Measurements from ENCODE around the gene GREB1L.
"Not testable (repeated sequence)": the region's sequence is repeated elsewhere in the genome, so short reads cannot be mapped to it uniquely, and the experiment has no call there.

The GREB1L gene

GRCh38 chr18:21362831-21363230, 120.8 kb downstream of the GREB1L start:
- no peak for TF ChIP-seq CTCF (IDR thresholded peaks at IDR 0.05; ENCODE audit: unreplicated experiment in 3 of 3)
- Mint-ChIP-seq H3K27ac (no peak overlapping the region), H3K36me3 (ENCODE audit: low read depth) (no peaks in the 10 kb centered on the region), H3K4me3 (no peak overlapping the region), H3K9me3 (no peaks in the 10 kb centered on the region), H3K27me3 (ENCODE audit: low read depth) (no peaks in the 10 kb centered on the region), H3K4me1 (peaks cover 15% of the 10 kb centered on the region)

GRCh38 chr18:21363348-21363747, 121.3 kb downstream of the GREB1L start:
- H3K4me1 Mint-ChIP-seq = peaks cover 15% of the 10 kb centered on the region
- H3K27ac Mint-ChIP-seq = no peak overlapping the region
- no peak for TF ChIP-seq CTCF (IDR thresholded peaks at IDR 0.05; ENCODE audit: unreplicated experiment in 3 of 3)
- H3K36me3 Mint-ChIP-seq (ENCODE audit: low read depth) = no peaks in the 10 kb centered on the region
- H3K9me3 Mint-ChIP-seq = no peaks in the 10 kb centered on the region
- H3K27me3 Mint-ChIP-seq (ENCODE audit: low read depth) = no peaks in the 10 kb centered on the region
- H3K4me3 Mint-ChIP-seq = no peak overlapping the region

- TF ChIP-seq CTCF (IDR thresholded peaks at IDR 0.05; ENCODE audit: unreplicated experiment in 3 of 3) = no peak
- Mint-ChIP-seq H3K27ac (no peak overlapping the region), H3K27me3 (ENCODE audit: low read depth) (no peaks in the 10 kb centered on the region), H3K9me3 (no peaks in the 10 kb centered on the region), H3K36me3 (ENCODE audit: low read depth) (no peaks in the 10 kb centered on the region), H3K4me1 (peaks cover 26% of the 10 kb centered on the region), H3K4me3 (no peak overlapping the region)
Measured at GRCh38 chr18:21364471-21364870, 122.4 kb downstream of the GREB1L start.

- H3K36me3 Mint-ChIP-seq (ENCODE audit: low read depth) = no peaks in the 10 kb centered on the region
- peak overlapping the region in 2 of 3 experiments; percentile 42 to 53 for H3K27ac Mint-ChIP-seq
- TF ChIP-seq CTCF (IDR thresholded peaks at IDR 0.05; ENCODE audit: unreplicated experiment in 3 of 3) = no peak
- H3K4me3 Mint-ChIP-seq = no peak overlapping the region
- peaks cover 20% of the 10 kb centered on the region for H3K4me1 Mint-ChIP-seq
- H3K9me3 Mint-ChIP-seq = no peaks in the 10 kb centered on the region
- H3K27me3 Mint-ChIP-seq (ENCODE audit: low read depth) = no peaks in the 10 kb centered on the region
Measured at GRCh38 chr18:21366896-21367295, 124.9 kb downstream of the GREB1L start.

- no peak for TF ChIP-seq CTCF (IDR thresholded peaks at IDR 0.05; ENCODE audit: unreplicated experiment in 3 of 3)
- H3K9me3 Mint-ChIP-seq = no peaks in the 10 kb centered on the region
- no peak overlapping the region for H3K4me3 Mint-ChIP-seq
- H3K27ac Mint-ChIP-seq = peak overlapping the region in 1 of 3 experiments; percentile 9
- H3K36me3 Mint-ChIP-seq (ENCODE audit: low read depth) = no peaks in the 10 kb centered on the region
- H3K4me1 Mint-ChIP-seq = peaks cover 20% of the 10 kb centered on the region
- no peaks in the 10 kb centered on the region for H3K27me3 Mint-ChIP-seq (ENCODE audit: low read depth)
Measured at GRCh38 chr18:21369146-21369545, 127.1 kb downstream of the GREB1L start.

GRCh38 chr18:21369597-21369996, 127.6 kb downstream of the GREB1L start:
- not testable (repeated sequence) for H3K27ac Mint-ChIP-seq; H3K9me3 Mint-ChIP-seq; H3K36me3 Mint-ChIP-seq (ENCODE audit: low read depth); H3K4me3 Mint-ChIP-seq; H3K27me3 Mint-ChIP-seq (ENCODE audit: low read depth)
- H3K4me1 Mint-ChIP-seq = peaks cover 20% of the 10 kb centered on the region
